SKM-1 treated with dmso at 0.1 percent for 144 hours (cell line): Measurements from ENCODE around the gene EXOC3L2.
"Not testable (repeated sequence)": the region's sequence is repeated elsewhere in the genome, so short reads cannot be mapped to it uniquely, and the experiment has no call there.

Experiments
- DNase-seq: peaks from one replicate; lab custom pipeline; 2025; ENCODE audit not compliant: unreplicated experiment; lab: John Stamatoyannopoulos, UW

The EXOC3L2 gene

GRCh38 chr19:45256836-45257235 lies 11.6 kb upstream of the EXOC3L2 start:
- no peak for DNase-seq

DNA sequence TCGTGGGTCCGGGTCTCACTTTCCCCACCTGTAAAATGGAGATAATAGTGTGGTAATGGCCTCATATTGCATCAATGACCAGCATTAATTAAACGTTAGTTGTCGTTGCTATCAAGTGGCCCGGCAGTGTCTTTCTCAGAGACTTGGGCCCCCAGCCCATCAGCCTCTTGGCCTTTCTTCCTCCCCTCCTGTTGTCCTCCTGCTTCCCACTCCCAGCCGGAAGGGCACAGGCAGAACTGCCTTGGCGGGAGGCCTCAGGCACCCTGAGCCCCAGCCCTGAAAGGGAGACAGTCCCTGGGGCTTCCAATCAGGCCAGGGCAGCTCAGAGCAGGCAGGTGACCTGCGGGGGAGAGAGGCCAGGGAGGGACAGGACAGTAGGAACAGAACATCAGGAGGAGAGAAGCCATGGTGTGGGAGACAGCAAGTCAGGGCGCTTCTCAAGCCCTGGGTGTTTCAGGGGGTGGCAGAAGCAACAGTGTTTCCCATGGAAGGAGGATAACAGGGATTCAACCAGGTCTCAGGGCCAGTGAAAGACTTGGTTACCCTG lies 10.5 kb upstream of the EXOC3L2 start:
- no peak for DNase-seq

DNA sequence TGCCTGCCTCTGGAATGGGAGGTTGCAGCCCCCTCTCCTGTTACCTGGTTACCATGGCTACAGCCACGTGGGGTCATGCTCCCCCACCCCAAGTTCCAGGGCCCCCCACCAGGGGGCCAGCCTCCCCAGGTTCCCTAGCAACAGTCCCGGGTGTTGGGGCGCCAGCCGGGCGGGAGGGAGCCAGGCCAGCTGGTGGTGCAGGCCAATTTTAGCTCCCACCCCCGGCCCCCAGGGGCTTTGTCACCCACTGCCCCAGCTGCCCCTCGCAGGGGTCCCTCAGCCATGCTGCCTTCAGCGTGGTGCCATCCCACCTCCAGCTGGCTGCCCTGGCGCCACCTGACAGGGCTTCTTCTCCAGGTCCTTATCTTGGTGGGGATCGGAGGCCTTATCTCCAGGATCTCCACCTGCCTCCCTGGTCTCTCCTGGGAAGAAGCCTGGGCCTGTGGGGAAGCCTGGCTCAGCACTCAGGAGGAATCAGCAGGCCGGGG lies 8.9 kb upstream of the EXOC3L2 start:
- DNase-seq = no peak

- no peak for DNase-seq
These were observed 8.3 kb upstream of the EXOC3L2 start for GRCh38 chr19:45253396-45254027.

- DNase-seq = no peak
These were observed 6.5 kb upstream of the EXOC3L2 start for GRCh38 chr19:45251452-45252354.

DNA sequence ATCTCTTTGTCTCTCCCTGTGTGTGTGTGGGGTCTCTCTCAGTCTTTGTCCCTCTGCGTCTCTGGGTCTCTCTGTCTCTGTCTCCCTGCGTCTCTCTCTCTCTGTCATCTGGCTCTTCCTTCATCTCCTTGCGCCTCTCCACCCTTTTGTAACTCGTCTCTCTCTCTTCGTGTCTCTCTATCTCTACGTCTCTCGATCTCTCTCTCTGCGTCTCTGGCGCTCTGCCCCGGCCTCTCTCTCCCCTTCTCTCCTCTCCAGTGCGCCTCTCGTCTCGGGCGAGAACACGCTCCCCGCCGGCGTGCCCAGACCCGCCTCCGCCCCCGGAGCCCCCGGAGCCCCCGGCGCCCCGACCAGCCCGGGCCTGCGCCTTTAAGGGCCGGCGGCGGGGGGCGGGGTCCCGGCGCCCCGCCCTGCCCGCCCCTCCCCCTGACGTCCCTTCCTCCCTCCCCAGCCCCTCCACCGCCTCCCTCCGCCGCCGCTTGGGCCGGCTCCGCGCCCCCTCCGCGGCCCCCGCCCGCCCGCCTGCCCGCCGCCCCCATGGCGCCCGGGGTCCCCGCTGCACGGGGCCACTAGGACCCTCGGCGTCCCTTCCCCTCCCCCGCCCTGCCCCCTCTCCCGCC lies 5.7 kb upstream of the EXOC3L2 start, which contains the start of gene MARK4:
Gene MARK4, plus strand, starts transcription at position 440 of the 620 bp plus-strand sequence. CDS start 318 bp downstream, outside the sequence.
- DNase-seq = peak; percentile 35

GRCh38 chr19:45250216-45250831 lies 5.1 kb upstream of the EXOC3L2 start:
- no peak for DNase-seq

DNA sequence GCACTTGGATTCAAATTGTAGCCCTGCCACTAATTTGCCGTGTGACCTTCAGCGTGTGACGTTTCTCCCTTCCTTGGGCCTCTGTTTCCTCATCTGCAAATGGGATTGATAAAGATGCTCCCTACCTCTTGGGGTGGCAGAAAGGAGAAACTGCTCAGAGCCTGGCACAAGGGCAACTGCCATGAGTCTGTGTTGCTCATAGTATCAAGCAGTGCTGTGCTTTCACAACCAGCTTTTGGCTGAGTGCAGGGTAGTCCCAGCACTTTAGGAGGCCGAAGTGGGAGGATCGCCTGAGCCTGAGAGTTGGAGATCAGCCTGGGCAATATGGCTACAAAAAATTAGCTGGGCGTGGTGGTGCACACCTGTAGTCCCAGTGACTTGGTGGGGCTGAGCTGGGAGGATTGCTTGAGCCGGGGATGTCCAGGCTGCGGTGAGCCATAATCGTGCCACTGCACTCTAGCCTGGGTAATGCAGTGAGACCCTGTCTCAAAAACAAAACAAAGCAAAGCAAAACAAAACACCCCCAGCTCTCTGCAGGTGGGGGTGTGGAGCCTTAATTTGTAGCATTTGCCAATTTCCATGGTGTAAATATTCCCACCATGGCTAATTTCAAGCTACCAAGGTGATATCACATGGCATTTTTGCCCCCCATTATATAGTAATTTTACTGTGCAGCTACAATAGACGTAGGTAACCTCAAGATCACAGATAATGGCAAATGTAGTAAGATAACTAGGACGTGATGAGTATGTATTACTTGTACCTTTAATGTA lies 4.2 kb upstream of the EXOC3L2 start:
- no peak for DNase-seq

DNA sequence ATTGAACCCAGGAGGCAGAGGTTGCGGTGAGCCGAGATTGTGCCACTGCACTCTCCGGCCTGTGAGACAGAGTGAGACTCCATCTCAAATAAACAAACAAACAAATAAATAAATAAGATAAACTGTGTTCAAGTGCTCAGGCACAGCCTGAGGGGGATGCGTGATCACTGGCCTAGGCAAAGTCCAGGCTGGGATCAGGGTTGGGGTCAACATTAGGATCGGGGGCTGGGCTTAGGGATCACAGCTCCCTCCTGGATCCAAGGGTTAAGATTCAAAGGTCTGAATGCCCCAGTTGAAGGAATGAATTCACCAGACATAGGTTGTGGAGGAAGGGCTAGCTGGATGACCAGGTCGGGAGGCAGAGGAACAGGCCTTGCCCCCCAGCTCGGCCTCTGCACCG lies 1.9 kb upstream of the EXOC3L2 start:
- no peak for DNase-seq

GRCh38 chr19:45245826-45246225 lies 619 bp upstream of the EXOC3L2 start:
- no peak for DNase-seq

DNA sequence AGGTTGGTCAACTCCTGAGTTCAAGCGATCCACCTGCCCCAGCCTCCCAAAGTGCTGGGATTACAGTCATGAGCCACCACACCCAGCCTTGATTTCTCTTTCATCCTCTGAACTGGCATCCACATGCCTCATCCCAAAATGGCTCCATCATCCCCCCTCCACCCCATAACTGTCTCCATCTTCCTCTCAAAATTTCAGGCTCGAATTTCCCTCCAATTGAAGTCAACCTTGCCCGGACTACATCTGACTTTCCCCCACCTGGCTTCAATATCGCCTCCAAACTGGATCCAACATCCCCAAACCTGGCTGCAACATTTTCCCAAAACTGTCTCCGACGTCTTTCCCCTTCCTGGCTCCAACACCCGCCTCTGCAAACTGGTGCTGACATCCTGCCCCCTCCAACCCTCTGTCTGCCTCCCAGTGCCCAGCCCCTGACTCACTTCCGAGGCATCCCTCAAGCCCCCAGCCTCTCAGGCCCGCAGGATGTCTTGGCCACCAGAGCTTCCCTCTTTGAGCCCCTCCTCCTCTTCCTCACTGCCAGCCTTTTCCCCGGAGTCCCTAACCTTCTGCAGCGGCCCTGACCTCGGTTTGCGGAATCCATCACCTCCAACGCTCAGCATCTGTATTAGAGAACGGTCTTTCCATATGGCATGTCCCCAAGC lies 943 bp downstream of the EXOC3L2 start:
- DNase-seq = no peak

DNA sequence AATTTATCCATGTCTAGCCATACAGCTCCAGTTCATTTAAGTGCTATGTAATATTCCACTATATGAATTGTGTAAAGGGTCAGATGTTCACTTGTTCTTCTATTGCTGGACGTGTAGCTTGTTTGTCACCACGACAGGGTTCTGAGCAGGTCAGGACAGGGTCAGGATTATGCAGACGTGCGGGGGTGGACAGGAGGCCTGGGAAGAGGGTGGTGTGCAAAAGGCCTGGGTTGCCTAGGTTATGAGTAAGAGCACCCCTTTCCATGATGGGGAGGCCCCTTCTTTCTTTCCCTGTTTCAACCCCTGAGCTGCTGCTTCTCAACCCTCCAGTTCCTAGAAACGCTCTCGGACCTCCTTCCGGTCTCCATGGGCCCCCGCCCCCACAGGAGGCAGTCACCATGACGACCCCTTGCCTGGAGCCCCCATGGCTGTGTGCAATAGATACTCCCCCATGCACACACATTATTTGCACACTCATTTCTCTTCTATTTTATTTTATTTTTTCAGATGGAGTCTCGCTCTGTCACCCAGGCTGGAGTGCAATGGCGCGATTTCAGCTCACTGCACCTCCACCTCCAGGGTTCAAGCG lies 2.0 kb downstream of the EXOC3L2 start:
- DNase-seq = no peak

- DNase-seq = no peak
These were observed 6.7 kb downstream of the EXOC3L2 start for GRCh38 chr19:45238556-45238955.

- no peak for DNase-seq
These were observed 9.7 kb downstream of the EXOC3L2 start for GRCh38 chr19:45235485-45235884.

GRCh38 chr19:45234089-45234869 lies 10.9 kb downstream of the EXOC3L2 start:
- DNase-seq = no peak

DNA sequence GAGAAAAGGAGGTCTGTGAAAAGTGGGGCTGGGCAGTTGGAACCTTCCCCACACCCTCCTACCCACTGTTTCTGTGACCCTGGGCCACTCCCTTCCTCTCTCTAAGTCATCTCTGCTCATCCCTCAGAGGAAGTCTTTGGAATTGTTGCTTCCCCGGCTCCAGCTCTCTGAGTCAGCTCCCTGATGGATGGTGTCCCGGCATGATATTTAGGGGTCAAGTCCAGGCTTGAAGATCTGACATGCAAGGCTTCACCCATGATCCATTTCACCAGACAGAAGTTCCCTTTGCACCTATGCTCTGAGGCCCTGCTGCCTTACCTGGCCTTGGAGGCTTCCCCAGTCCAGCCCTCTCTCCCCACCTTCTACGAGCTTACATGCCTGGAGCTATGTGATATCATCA lies 13.3 kb downstream of the EXOC3L2 start:
- DNase-seq = no peak

GRCh38 chr19:45229056-45229455 lies 16.2 kb downstream of the EXOC3L2 start:
- not testable (repeated sequence) for DNase-seq

DNA sequence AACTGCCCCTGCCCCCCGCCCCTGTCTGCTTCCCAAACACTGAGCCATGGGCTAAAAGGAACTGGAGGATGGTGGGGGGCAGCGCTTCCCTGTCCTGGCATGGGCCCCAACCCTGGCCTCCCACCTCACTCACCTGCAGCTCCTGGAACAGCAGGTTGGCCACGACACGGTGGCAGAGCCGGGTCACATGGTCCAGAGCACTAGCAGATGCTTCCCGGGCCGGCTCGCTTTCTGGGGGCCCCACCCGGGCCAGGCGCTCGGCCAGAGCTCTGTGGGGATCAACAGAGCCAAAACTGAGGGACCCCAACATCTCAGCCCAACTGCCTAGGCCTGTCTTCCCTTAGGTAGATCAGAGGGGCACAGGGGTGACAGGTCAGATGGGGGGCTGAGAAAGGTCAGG lies 20.6 kb downstream of the EXOC3L2 start:
- no peak for DNase-seq

GRCh38 chr19:45223879-45224278 lies 21.3 kb downstream of the EXOC3L2 start:
- DNase-seq = no peak
